ENCODE measurements around the gene PIK3CD. TPM values are rescaled to one million over a fixed set of nuclear protein-coding genes. Genes with fewer than 3 reads are reported as not detected.

Gene PIK3CD
- total RNA-seq, 1 experiment from 2014 or later, result 10.3 TPM

GRCh38 chr1:9717193-9718005, 65.9 kb downstream of the PIK3CD start:
- Histone ChIP-seq H3K27me3 (ENCODE audit: insufficient read depth, low read depth) (no peaks in the 10 kb centered on the region), H3K36me3 (ENCODE audit: low read depth) (no peaks in the 10 kb centered on the region), H3F3A (ENCODE audit: insufficient read depth, low read depth) (peaks cover 5% of the 10 kb centered on the region; the same call in 1 of the 2 replicates), H3K4me3 (no peak overlapping the region), H2AFZ (no peak overlapping the region), H4K20me1 (ENCODE audit: insufficient read depth) (no peaks in the 10 kb centered on the region), H3K79me2 (ENCODE audit: low read depth) (no peaks in the 10 kb centered on the region), H3K4me2 (no peak overlapping the region), H3K4me1 (replicated peaks; ENCODE audit: insufficient read depth) (peaks cover 4% of the 10 kb centered on the region; the same call in 1 of the 2 replicates), H3K9me3 (ENCODE audit: insufficient read depth, low read depth) (no peaks in the 10 kb centered on the region), H3K9me2 (ENCODE audit: insufficient read depth) (no peaks in the 10 kb centered on the region), H3K27ac (no peak overlapping the region)
- no peak for TF ChIP-seq EZH2 (IDR thresholded peaks at IDR 0.05; ENCODE audit: low read depth)
- TF ChIP-seq CTCF (conservative IDR thresholded peaks at IDR 0.05), result no peak
- POLR2A ChIA-PET (ENCODE audit: unreplicated experiment), result interaction anchor here (0.6 kb wide), 1 partner anchor 127 kb away, joined by 3 read pairs; no protein-coding TSS in a partner anchor
- no peak for DNase-seq
- no TSS peak for BruUV-seq (replicated peaks)
- intact Hi-C loops (cut with micrococcal nuclease; ENCODE audit: unreplicated experiment), result no loop called here
- CTCF ChIA-PET, result no interaction called here

GRCh38 chr1:9718006-9718680, 66.6 kb downstream of the PIK3CD start:
- Histone ChIP-seq H3K4me1 (replicated peaks; ENCODE audit: insufficient read depth) (peaks cover 4% of the 10 kb centered on the region; the same call in 1 of the 2 replicates), H3K36me3 (ENCODE audit: low read depth) (no peaks in the 10 kb centered on the region), H3K9me2 (ENCODE audit: insufficient read depth) (no peaks in the 10 kb centered on the region), H2AFZ (no peak overlapping the region), H3K79me2 (ENCODE audit: low read depth) (no peaks in the 10 kb centered on the region), H3K4me3 (no peak overlapping the region), H3K27me3 (ENCODE audit: insufficient read depth, low read depth) (no peaks in the 10 kb centered on the region), H3F3A (ENCODE audit: insufficient read depth, low read depth) (peaks cover 5% of the 10 kb centered on the region; the same call in 1 of the 2 replicates), H3K27ac (no peak overlapping the region), H3K9me3 (ENCODE audit: insufficient read depth, low read depth) (no peaks in the 10 kb centered on the region), H4K20me1 (ENCODE audit: insufficient read depth) (no peaks in the 10 kb centered on the region), H3K4me2 (no peak overlapping the region)
- BruUV-seq (replicated peaks), result no TSS peak
- no peak for DNase-seq
- TF ChIP-seq EZH2 (IDR thresholded peaks at IDR 0.05; ENCODE audit: low read depth), result no peak
- TF ChIP-seq CTCF (conservative IDR thresholded peaks at IDR 0.05), result no peak
- POLR2A ChIA-PET (ENCODE audit: unreplicated experiment), result no interaction called here
- CTCF ChIA-PET, result no interaction called here
- intact Hi-C loops (cut with micrococcal nuclease; ENCODE audit: unreplicated experiment), result no loop called here

GRCh38 chr1:9719978-9720722, 68.6 kb downstream of the PIK3CD start:
- H3K9me3 ChIP-seq (ENCODE audit: insufficient read depth, low read depth), result no peaks in the 10 kb centered on the region
- POLR2A ChIA-PET (ENCODE audit: unreplicated experiment), result no interaction called here
- peaks cover 5% of the 10 kb centered on the region; the same call in 1 of the 2 replicates for H3F3A ChIP-seq (ENCODE audit: insufficient read depth, low read depth)
- TF ChIP-seq CTCF (conservative IDR thresholded peaks at IDR 0.05), result no peak
- no peak overlapping the region for H2AFZ ChIP-seq
- no peak overlapping the region for H3K4me2 ChIP-seq
- H3K9me2 ChIP-seq (ENCODE audit: insufficient read depth), result no peaks in the 10 kb centered on the region
- no peak overlapping the region for H3K27ac ChIP-seq
- CTCF ChIA-PET, result interaction anchor here (0.6 kb wide), 1 partner anchor 14 kb away, joined by 3 read pairs; no protein-coding TSS in a partner anchor
- H3K4me3 ChIP-seq, result no peak overlapping the region
- peaks cover 4% of the 10 kb centered on the region; the same call in 1 of the 2 replicates for H3K4me1 ChIP-seq (replicated peaks; ENCODE audit: insufficient read depth)
- no peaks in the 10 kb centered on the region for H4K20me1 ChIP-seq (ENCODE audit: insufficient read depth)
- no peaks in the 10 kb centered on the region for H3K27me3 ChIP-seq (ENCODE audit: insufficient read depth, low read depth)
- no TSS peak for BruUV-seq (replicated peaks)
- DNase-seq, result no peak
- intact Hi-C loops (cut with micrococcal nuclease; ENCODE audit: unreplicated experiment), result no loop called here
- H3K79me2 ChIP-seq (ENCODE audit: low read depth), result no peaks in the 10 kb centered on the region
- H3K36me3 ChIP-seq (ENCODE audit: low read depth), result no peaks in the 10 kb centered on the region

Data from PC-9 (cell line).